Measurements from ENCODE around the gene HTR2B. TPM values are rescaled to one million over a fixed set of nuclear protein-coding genes. Genes with fewer than 3 reads are reported as not detected.
A peak's percentile ranks its signal among the peaks of the same experiment; 100 is the strongest.
"Not testable (repeated sequence)": the region's sequence is repeated elsewhere in the genome, so short reads cannot be mapped to it uniquely, and the experiment has no call there.

Gene HTR2B
- total RNA-seq, result 4.2 and 6.1 TPM in 2 replicates

GRCh38 chr2:231124838-231125568 is at the start of gene HTR2B:
Gene HTR2B, minus strand, starts transcription at chr2:231125042. Its CDS starts 1,278 bp downstream, at chr2:231123764.
- peak; percentile 1 for DNase-seq (ENCODE audit: low read depth, low spot score)

DNA sequence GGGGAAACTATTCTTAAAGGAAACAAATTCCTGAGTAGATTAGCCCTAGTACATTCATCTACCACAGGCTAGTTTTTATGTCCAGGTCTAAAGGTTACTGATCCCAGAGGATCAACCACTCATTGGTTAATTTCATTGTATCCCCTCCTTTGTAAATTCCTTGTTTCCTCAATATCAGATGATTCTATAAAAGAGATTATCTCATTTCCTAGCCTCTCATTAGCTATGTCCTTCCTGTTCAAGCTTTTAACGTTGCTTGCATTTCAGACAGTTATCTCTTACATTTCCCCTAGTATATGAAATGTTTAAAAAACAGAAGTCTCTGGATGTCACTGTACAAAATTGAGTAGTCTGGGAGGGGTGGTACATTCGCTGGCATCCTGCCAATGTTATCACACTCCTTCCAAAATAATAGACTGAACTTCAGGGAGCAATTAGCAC is 49.4 kb upstream of the HTR2B start:
- no peak for DNase-seq (ENCODE audit: low read depth, low spot score)

- DNase-seq (ENCODE audit: low read depth, low spot score), result no peak
Measured at GRCh38 chr2:231172025-231172424, 47.2 kb upstream of the HTR2B start.

DNA sequence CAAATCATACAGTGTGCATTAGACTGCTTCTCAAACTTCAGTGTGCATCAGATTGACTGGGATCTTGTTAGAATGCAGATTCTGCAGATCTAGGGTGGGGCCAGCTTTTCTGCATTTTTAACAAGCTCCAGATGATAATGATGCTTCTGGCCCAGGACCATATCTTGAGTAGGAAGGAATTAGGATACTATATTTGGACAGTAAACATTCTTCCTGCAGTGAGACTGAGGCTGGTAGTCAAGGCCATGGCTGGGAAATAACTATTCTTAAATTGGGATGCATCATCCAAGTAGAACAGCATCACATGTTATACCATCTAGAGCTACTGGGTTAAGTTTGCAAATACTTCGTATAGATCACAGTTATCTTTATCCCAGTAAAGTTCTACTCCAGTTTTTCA is 45.2 kb upstream of the HTR2B start:
- no peak for DNase-seq (ENCODE audit: low read depth, low spot score)

DNA sequence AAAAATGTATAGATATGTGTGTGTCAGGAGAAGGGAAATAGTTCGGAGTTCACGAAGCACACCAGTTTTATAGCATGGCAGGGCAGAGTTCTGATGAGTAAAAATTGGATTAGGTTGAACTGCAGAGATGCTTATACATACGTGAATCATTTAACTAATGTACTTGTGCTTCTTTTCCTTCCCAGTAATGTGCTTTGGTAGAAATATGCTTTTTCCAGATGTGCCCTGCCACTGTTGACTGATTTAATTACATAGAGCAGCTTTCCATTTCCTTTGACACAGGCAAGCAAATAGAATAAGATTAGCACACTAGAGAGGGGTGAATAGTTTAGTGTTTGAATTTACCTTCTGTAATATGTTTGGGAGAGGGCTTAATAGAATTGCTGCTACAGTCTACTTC is 44.6 kb upstream of the HTR2B start:
- DNase-seq (ENCODE audit: low read depth, low spot score), result no peak

GRCh38 chr2:231168460-231169139 is 43.8 kb upstream of the HTR2B start:
- no peak for DNase-seq (ENCODE audit: low read depth, low spot score)

GRCh38 chr2:231167745-231168459 is 43.1 kb upstream of the HTR2B start:
- peak; percentile 49 for DNase-seq (ENCODE audit: low read depth, low spot score)

DNA sequence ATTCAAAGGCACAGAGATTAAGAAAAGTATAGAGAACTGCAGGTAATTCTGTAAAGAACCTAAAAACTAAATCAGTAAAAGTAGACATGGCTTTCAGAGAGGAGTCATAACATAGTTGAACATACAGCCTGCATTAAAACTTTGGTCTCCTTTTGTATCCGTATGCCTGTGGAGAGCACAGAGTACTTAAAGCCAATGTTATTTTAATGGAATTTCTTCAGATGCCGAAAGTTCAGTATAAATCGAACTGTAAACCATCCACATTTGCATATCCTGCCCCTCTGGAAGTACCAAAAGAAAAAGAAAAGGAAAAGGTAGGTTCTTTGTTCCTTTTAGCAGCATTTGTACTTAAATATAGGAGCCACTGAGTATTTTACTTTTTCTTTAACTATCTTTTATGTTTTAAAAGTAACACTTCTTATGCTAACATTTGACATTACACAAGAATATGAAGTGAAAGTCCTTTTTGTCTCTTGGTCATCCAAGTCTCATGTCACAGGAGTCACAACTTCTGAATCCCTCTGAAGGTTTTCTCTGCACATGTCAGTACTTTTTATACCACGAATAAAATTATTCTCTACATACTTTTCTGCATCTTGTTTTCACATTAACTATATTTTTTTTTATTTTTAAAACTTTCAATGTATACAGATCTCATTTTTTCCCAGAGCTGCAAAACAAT is 38.7 kb upstream of the HTR2B start:
- DNase-seq (ENCODE audit: low read depth, low spot score), result no peak

- DNase-seq (ENCODE audit: low read depth, low spot score), result no peak
Measured at GRCh38 chr2:231163011-231163410, 38.2 kb upstream of the HTR2B start.

DNA sequence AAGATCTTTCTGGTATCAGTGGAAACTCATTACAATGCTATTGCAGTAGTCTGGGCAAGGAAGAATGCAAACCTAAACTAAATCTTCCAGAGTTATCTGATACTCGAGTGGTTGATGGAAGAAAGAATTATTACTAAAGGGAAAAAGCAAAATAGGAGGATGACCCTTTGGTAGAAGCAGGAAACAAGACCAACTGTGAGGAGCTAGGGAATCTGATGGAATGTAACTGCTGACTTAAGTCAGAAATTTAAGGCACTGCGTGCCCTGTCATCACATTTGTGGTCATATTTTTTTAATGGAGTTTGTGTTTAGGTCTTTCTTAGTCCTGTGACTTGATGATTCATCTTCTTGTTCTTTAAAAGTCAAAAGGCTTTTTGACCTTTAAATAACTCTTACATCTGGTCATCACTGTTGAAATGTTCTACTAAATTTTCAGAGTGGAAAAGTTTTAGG is 37.1 kb upstream of the HTR2B start:
- peak; percentile 86 for DNase-seq (ENCODE audit: low read depth, low spot score)

- DNase-seq (ENCODE audit: low read depth, low spot score), result no peak
Measured at GRCh38 chr2:231161252-231161839, 36.5 kb upstream of the HTR2B start.

- DNase-seq (ENCODE audit: low read depth, low spot score), result no peak
Measured at GRCh38 chr2:231160701-231161100, 35.9 kb upstream of the HTR2B start.

- DNase-seq (ENCODE audit: low read depth, low spot score), result no peak
Measured at GRCh38 chr2:231159306-231159705, 34.5 kb upstream of the HTR2B start.

DNA sequence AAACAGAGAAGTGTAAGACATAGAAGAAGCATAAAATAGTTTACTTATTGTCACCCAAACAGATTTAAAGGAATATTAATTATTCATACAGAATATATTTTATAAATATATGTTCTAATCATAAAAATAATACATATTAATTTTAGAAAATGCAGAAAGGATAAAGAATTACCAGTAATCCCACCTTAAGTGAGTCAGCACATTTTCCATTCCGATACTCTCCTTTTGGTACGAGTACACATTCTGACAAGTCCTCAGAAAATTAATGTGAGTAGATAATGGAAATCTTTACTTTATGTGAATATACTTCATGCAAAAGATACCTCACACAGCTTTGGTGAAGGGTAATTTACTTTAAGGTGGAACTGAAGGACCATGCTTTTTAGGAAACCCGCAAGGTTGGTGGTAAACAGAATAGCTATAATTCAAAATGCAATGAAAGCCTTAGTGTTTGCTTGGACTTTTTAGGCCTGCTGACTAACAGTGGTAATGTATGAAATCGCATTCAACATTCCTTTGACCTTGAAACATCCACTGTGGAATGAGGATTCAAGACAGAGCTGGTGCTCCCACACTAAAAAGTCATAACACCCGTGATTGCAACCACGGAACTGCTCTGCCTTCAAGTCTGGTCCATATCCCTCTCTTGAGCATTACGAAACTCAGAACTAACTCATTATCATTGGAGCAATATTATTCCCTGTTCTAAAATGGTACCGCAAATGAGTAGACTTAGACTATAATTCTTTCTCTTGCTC is 28.1 kb upstream of the HTR2B start:
- no peak for DNase-seq (ENCODE audit: low read depth, low spot score)

DNA sequence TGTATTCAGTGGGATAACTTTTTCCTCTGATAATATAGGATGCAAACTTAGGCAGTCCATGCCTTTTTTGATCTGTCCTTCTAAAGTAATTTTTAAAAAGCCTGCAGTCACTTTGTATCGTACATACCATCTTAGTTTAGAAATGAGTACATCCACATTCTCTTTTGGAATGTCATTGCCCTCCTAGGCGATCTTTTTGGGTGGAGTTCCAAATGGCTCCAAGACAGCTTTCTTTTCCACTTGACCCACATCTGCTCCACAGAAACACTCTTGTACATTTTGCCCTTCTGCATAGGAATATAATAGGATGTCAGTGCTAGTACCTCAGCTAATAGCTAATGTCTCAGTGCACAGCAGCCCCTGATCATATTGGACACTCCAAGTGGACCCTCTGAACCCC is 21.8 kb upstream of the HTR2B start:
- no peak for DNase-seq (ENCODE audit: low read depth, low spot score)

DNA sequence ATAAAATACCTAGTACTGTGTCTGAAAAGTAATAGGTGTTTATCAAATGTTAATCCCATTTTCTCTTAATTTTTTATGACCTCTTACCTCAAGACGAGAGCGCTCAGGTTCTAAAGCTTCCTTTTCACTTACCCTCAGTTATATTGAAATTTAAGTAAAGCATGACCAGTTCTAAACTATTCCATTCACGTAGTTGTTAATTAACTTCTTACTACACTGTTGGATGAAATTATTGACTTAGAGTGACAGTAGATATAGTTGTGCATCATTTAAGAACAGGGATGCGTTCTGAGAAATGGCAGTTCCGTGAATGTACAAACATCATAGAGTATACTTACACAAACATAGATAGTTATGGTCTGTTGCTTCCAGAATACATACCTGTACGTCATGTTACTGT is 20.1 kb upstream of the HTR2B start:
- DNase-seq (ENCODE audit: low read depth, low spot score), result no peak

GRCh38 chr2:231140808-231141207 is 16.0 kb upstream of the HTR2B start:
- DNase-seq (ENCODE audit: low read depth, low spot score), result not testable (repeated sequence)

DNA sequence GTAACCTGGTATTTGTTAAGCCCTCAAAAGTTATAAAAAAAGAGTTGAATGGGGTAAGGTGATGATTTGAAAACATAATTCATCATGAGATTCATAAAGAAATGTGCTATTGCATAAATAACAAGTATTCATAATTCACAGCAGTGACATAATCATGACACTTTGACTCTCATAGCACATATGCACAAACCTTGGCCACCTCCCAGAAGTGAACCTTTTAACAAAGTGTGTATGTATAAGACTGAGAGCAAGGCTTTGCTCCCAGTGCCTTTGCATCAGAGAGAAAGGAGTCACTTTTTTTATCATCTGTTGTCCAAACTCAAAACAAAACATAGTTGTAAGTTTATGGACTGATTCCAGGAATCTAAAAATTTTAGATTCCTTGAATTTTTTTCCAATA is 15.0 kb upstream of the HTR2B start:
- no peak for DNase-seq (ENCODE audit: low read depth, low spot score)

GRCh38 chr2:231138699-231139098 is 13.9 kb upstream of the HTR2B start:
- no peak for DNase-seq (ENCODE audit: low read depth, low spot score)

DNA sequence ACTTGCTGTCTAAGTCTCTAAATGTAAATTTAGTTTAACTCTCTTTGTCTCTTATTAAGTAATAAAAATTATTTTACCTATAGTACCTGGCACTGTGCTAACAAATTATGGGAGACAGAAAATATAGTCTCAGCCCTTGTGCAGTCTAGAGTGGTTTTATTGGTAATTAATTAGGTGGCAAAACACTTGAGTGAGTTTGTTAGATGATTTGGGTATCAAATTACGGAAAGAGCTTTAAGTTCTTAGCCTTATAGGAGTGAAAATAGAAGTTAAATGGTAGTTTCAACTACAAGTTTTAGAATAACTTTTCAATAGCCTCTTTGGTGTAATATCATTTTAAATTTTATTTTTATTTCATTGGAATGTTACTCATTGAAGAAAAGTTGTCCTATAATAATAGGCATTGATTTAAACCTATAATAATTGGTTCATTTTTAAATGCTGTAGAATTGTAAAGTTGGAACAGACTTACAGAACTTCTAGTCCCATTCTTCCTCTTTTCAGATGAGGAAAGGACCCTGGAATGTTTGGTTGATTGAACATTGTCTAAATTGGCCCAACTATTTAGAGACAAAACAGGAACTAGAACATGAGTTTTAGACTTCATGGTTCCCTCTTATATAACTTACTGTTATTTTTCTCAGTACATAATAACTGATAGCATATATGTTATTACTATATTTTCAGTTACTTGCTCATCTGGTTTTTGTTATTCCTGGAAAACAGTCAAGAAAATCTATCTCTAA is 10.2 kb upstream of the HTR2B start:
- DNase-seq (ENCODE audit: low read depth, low spot score), result no peak

Data from pulmonary artery endothelial cell (primary cell).